Measurements from ENCODE around the gene DIRAS3.
"Not testable (repeated sequence)": the region's sequence is repeated elsewhere in the genome, so short reads cannot be mapped to it uniquely, and the experiment has no call there.

DIRAS3 gene

GRCh38 chr1:68011657-68012375, 38.6 kb downstream of the DIRAS3 start:
- no peaks in the 10 kb centered on the region for H3K4me1 ChIP-seq (ENCODE audit: control insufficient read depth in 1 of 2, insufficient read depth in 1 of 2, low read depth in 1 of 2, low read length in 1 of 2)

GRCh38 chr1:68010543-68010942, 39.9 kb downstream of the DIRAS3 start:
- Histone ChIP-seq H3K4me3 (ENCODE audit: low read depth in 1 of 2, low read length in 1 of 2) (no peak overlapping the region), H3K27me3 (no peaks in the 10 kb centered on the region), H3K27ac (no peak overlapping the region), H3K9me3 (no peaks in the 10 kb centered on the region), H3K4me1 (ENCODE audit: control insufficient read depth in 1 of 2, insufficient read depth in 1 of 2, low read depth in 1 of 2, low read length in 1 of 2) (no peaks in the 10 kb centered on the region), H3K36me3 (no peaks in the 10 kb centered on the region)
- no peak for TF ChIP-seq CTCF (IDR thresholded peaks at IDR 0.05)

More at GRCh38 chr1:68011657-68012375, 38.6 kb downstream of the DIRAS3 start:
- Histone ChIP-seq H3K4me3 (ENCODE audit: low read depth in 1 of 2, low read length in 1 of 2) (no peak overlapping the region), H3K27ac (no peak overlapping the region), H3K27me3 (no peaks in the 10 kb centered on the region), H3K36me3 (no peaks in the 10 kb centered on the region), H3K9me3 (no peaks in the 10 kb centered on the region)
- TF ChIP-seq CTCF (IDR thresholded peaks at IDR 0.05): no peak

- Histone ChIP-seq H3K27me3 (no peaks in the 10 kb centered on the region), H3K9me3 (no peaks in the 10 kb centered on the region), H3K27ac (no peak overlapping the region), H3K36me3 (no peaks in the 10 kb centered on the region), H3K4me1 (ENCODE audit: control insufficient read depth in 1 of 2, insufficient read depth in 1 of 2, low read depth in 1 of 2, low read length in 1 of 2) (no peaks in the 10 kb centered on the region), H3K4me3 (ENCODE audit: low read depth in 1 of 2, low read length in 1 of 2) (no peak overlapping the region)
- TF ChIP-seq CTCF (IDR thresholded peaks at IDR 0.05): no peak
Measured at GRCh38 chr1:68010090-68010489, 40.3 kb downstream of the DIRAS3 start.

- H3K4me1 ChIP-seq (ENCODE audit: control insufficient read depth in 1 of 2, insufficient read depth in 1 of 2, low read depth in 1 of 2, low read length in 1 of 2); H3K27ac ChIP-seq; H3K9me3 ChIP-seq; H3K36me3 ChIP-seq; H3K27me3 ChIP-seq; H3K4me3 ChIP-seq (ENCODE audit: low read depth in 1 of 2, low read length in 1 of 2): not testable (repeated sequence)
Measured at GRCh38 chr1:68003626-68004025, 46.8 kb downstream of the DIRAS3 start.

- no peaks in the 10 kb centered on the region for H3K27me3 ChIP-seq
- no peak for TF ChIP-seq CTCF (IDR thresholded peaks at IDR 0.05)
- no peaks in the 10 kb centered on the region for H3K9me3 ChIP-seq
- H3K4me1 ChIP-seq (ENCODE audit: control insufficient read depth in 1 of 2, insufficient read depth in 1 of 2, low read depth in 1 of 2, low read length in 1 of 2): no peaks in the 10 kb centered on the region
- H3K4me3 ChIP-seq (ENCODE audit: low read depth in 1 of 2, low read length in 1 of 2): no peak overlapping the region
- H3K27ac ChIP-seq: no peak overlapping the region
- H3K36me3 ChIP-seq: no peaks in the 10 kb centered on the region
Measured at GRCh38 chr1:68000191-68000590, 50.2 kb downstream of the DIRAS3 start.

- H3K27ac ChIP-seq: no peak overlapping the region
- no peaks in the 10 kb centered on the region for H3K36me3 ChIP-seq
- no peaks in the 10 kb centered on the region for H3K27me3 ChIP-seq
- H3K4me3 ChIP-seq (ENCODE audit: low read depth in 1 of 2, low read length in 1 of 2): no peak overlapping the region
- H3K4me1 ChIP-seq (ENCODE audit: control insufficient read depth in 1 of 2, insufficient read depth in 1 of 2, low read depth in 1 of 2, low read length in 1 of 2): no peaks in the 10 kb centered on the region
- no peaks in the 10 kb centered on the region for H3K9me3 ChIP-seq
- TF ChIP-seq CTCF (IDR thresholded peaks at IDR 0.05): no peak
Measured at GRCh38 chr1:67997746-67998145, 52.7 kb downstream of the DIRAS3 start.
